Eye (tissue), 1 donor: Measurements from ENCODE around the gene SMYD3.

Experiments
- DNase-seq: peaks from one replicate; pipeline ENCODE4 v3.0.0-alpha.2; 2015

Gene SMYD3

GRCh38 chr1:246269466-246269865, 237.6 kb downstream of the SMYD3 start:
- no peak for DNase-seq

- DNase-seq, result no peak
These were observed 239.2 kb downstream of the SMYD3 start for GRCh38 chr1:246267896-246268295.

- no peak for DNase-seq
These were observed 239.7 kb downstream of the SMYD3 start for GRCh38 chr1:246267426-246267825.

GRCh38 chr1:246265481-246265880, 241.6 kb downstream of the SMYD3 start:
- DNase-seq, result no peak

GRCh38 chr1:246262281-246262680, 244.8 kb downstream of the SMYD3 start:
- no peak for DNase-seq

GRCh38 chr1:246261639-246262038, 245.4 kb downstream of the SMYD3 start:
- no peak for DNase-seq

GRCh38 chr1:246258250-246258649, 248.8 kb downstream of the SMYD3 start:
- DNase-seq, result no peak

GRCh38 chr1:246255773-246256172, 251.3 kb downstream of the SMYD3 start:
- no peak for DNase-seq

- DNase-seq, result no peak
These were observed 252.2 kb downstream of the SMYD3 start for GRCh38 chr1:246254854-246255253.

- no peak for DNase-seq
These were observed 260.6 kb downstream of the SMYD3 start for GRCh38 chr1:246246430-246246829.

GRCh38 chr1:246245541-246245940, 261.5 kb downstream of the SMYD3 start:
- DNase-seq, result no peak

GRCh38 chr1:246232126-246232525, 275.0 kb downstream of the SMYD3 start:
- no peak for DNase-seq

GRCh38 chr1:246226041-246226440, 281.0 kb downstream of the SMYD3 start:
- no peak for DNase-seq

- DNase-seq, result no peak
These were observed 285.4 kb downstream of the SMYD3 start for GRCh38 chr1:246221485-246222255.

GRCh38 chr1:246220495-246221065, 286.5 kb downstream of the SMYD3 start:
- no peak for DNase-seq

- peak; percentile 61 for DNase-seq
These were observed 287.5 kb downstream of the SMYD3 start for GRCh38 chr1:246219508-246220030.

- DNase-seq, result no peak
These were observed 288.4 kb downstream of the SMYD3 start for GRCh38 chr1:246218686-246219085.

GRCh38 chr1:246216906-246217305, 290.2 kb downstream of the SMYD3 start:
- no peak for DNase-seq

- no peak for DNase-seq
These were observed 291.6 kb downstream of the SMYD3 start for GRCh38 chr1:246215510-246215903.

- no peak for DNase-seq
These were observed 292.2 kb downstream of the SMYD3 start for GRCh38 chr1:246214708-246215509.

- no peak for DNase-seq
These were observed 293.1 kb downstream of the SMYD3 start for GRCh38 chr1:246213947-246214346.

- no peak for DNase-seq
These were observed 293.6 kb downstream of the SMYD3 start for GRCh38 chr1:246213502-246213901.

- DNase-seq, result no peak
These were observed 294.0 kb downstream of the SMYD3 start for GRCh38 chr1:246213036-246213435.

GRCh38 chr1:246212013-246212412, 295.1 kb downstream of the SMYD3 start:
- DNase-seq, result no peak
